GM23338 (cell line): ENCODE results near the gene PDGFRA. TPM values are rescaled to one million over a fixed set of nuclear protein-coding genes. Genes with fewer than 3 reads are reported as not detected.

Source experiments
- ATAC-seq: fragments of 200-7000 bp; cut with Tn5 transposase; 3 replicates; pipeline ENCODE4 v1.9.1; 2020
- DNase-seq: peaks from one replicate; pipeline ENCODE4 v3.0.0-alpha.2; 2015; ENCODE audit warnings: low spot score
- H2AFZ ChIP-seq: fragments of 200-600 bp; sonication (generic); 2 replicates; pipeline ENCODE4 v1.8.0; 2016; ENCODE audit warnings: antibody characterized with exemption, mild to moderate bottlenecking, moderate library complexity
- H3F3A ChIP-seq: fragments of 200-600 bp; sonication (generic); replicated peaks from 2 replicates; pipeline ENCODE4 v1.8.0; 2017; ENCODE audit warnings: antibody characterized with exemption, mixed run types, low read depth
- H3K27ac ChIP-seq: fragments of 200-600 bp; sonication (generic); 2 replicates; pipeline ENCODE4 v1.6.1; 2016; ENCODE audit warnings: low read depth
- H3K27me3 ChIP-seq: fragments of 200-600 bp; sonication (generic); 2 replicates; pipeline ENCODE4 v1.8.0; 2016; ENCODE audit warnings: mild to moderate bottlenecking, mixed run types, moderate library complexity; ENCODE audit not compliant: insufficient read depth
- H3K36me3 ChIP-seq: fragments of 200-600 bp; sonication (generic); 2 replicates; pipeline ENCODE4 v1.8.0; 2016; ENCODE audit warnings: mild to moderate bottlenecking; ENCODE audit not compliant: insufficient read depth
- H3K4me1 ChIP-seq: fragments of 200-600 bp; sonication (generic); 2 replicates; pipeline ENCODE4 v1.8.0; 2016; ENCODE audit warnings: mild to moderate bottlenecking, moderate library complexity; ENCODE audit not compliant: insufficient read depth
- H3K4me2 ChIP-seq: fragments of 200-600 bp; sonication (generic); 2 replicates; pipeline ENCODE4 v1.7.1; 2017; ENCODE audit warnings: mixed run types
- H3K4me3 ChIP-seq: fragments of 200-600 bp; sonication (generic); 2 replicates; pipeline ENCODE4 v1.6.1; 2016; ENCODE audit warnings: mixed run types
- H3K79me2 ChIP-seq: fragments of 200-600 bp; sonication (generic); replicated peaks from 2 replicates; pipeline ENCODE4 v1.8.0; 2017; ENCODE audit warnings: mild to moderate bottlenecking; ENCODE audit not compliant: insufficient read depth
- H3K9me2 ChIP-seq: fragments of 200-600 bp; sonication (generic); 2 replicates; pipeline ENCODE4 v1.8.0; 2017; ENCODE audit not compliant: insufficient read depth
- H4K20me1 ChIP-seq: fragments of 200-600 bp; sonication (generic); replicated peaks from 2 replicates; pipeline ENCODE4 v1.8.0; 2017; ENCODE audit warnings: mild to moderate bottlenecking; ENCODE audit not compliant: insufficient read depth
- H3K27ac Mint-ChIP-seq: 2 replicates; pipeline ENCODE4 v1.8.0; 2020; ENCODE audit warnings: inconsistent platforms, mild to moderate bottlenecking, moderate library complexity, mixed read lengths
- H3K27me3 Mint-ChIP-seq: 3 replicates; pipeline ENCODE4 v1.8.0; 2022; ENCODE audit warnings: low read depth, mild to moderate bottlenecking, moderate library complexity, mixed read lengths, inconsistent platforms; ENCODE audit not compliant: insufficient read depth, poor library complexity
- H3K36me3 Mint-ChIP-seq: 3 replicates; pipeline ENCODE4 v1.8.0; 2021; ENCODE audit warnings: low read depth, mild to moderate bottlenecking, inconsistent platforms, moderate library complexity, mixed read lengths
- H3K4me1 Mint-ChIP-seq: 3 replicates; pipeline ENCODE4 v1.8.0; 2020; ENCODE audit warnings: mild to moderate bottlenecking, inconsistent platforms, mixed read lengths
- H3K4me3 Mint-ChIP-seq: 3 replicates; pipeline ENCODE4 v1.8.0; 2021; ENCODE audit warnings: moderate library complexity, mild to moderate bottlenecking, inconsistent platforms, mixed read lengths
- H3K9me3 Mint-ChIP-seq: 3 replicates; pipeline ENCODE4 v1.8.0; 2020; ENCODE audit warnings: moderate library complexity, mild to moderate bottlenecking, inconsistent platforms, mixed read lengths
- CREB1 ChIP-seq: fragments of 250-450 bp; sonication (Bioruptor Pico); IDR thresholded peaks from 2 replicates; pipeline ENCODE4 v1.5.0; 2020; ENCODE audit warnings: low read depth, mild to moderate bottlenecking, moderate library complexity
- CTCF ChIP-seq, 2 experiments: fragments of 200-600 bp in 1 of 2; sonication (generic) in 1 of 2; conservative IDR thresholded peaks; 2 replicates each; pipeline versions ENCODE4 v1.5.1 to v1.6.1; 2016 to 2017; ENCODE audit warnings: antibody characterized with exemption in 2 of 2, low read depth in 2 of 2, mild to moderate bottlenecking in 2 of 2, moderate library complexity in 1 of 2
- ETS1 ChIP-seq: IDR thresholded peaks from 2 replicates; pipeline ENCODE4 v1.6.1; 2016; ENCODE audit warnings: antibody characterized with exemption
- EZH2 ChIP-seq: fragments of 200-600 bp; sonication (generic); IDR thresholded peaks from one replicate; pipeline ENCODE4 v1.8.0; 2017; ENCODE audit warnings: antibody characterized with exemption, mild to moderate bottlenecking, low read depth; ENCODE audit not compliant: unreplicated experiment
- EZH2phosphoT487 ChIP-seq: fragments of 200-600 bp; sonication (generic); IDR thresholded peaks from one replicate; pipeline ENCODE4 v1.8.1; 2018; ENCODE audit warnings: antibody characterized with exemption; ENCODE audit not compliant: unreplicated experiment
- JUNB ChIP-seq: IDR thresholded peaks from one replicate; pipeline ENCODE4 v1.6.1; 2016; ENCODE audit warnings: antibody characterized with exemption; ENCODE audit not compliant: unreplicated experiment
- NANOG ChIP-seq: IDR thresholded peaks from 2 replicates; pipeline ENCODE4 v1.6.1; 2016; ENCODE audit warnings: antibody characterized with exemption, borderline replicate concordance
- POLR2AphosphoS5 ChIP-seq: IDR thresholded peaks from 2 replicates; pipeline ENCODE4 v1.6.1; 2016; ENCODE audit warnings: antibody characterized with exemption, low read depth
- REST ChIP-seq: IDR thresholded peaks from one replicate; pipeline ENCODE4 v1.6.1; 2018; ENCODE audit warnings: antibody characterized with exemption; ENCODE audit not compliant: unreplicated experiment
- STAT1 ChIP-seq: IDR thresholded peaks from one replicate; pipeline ENCODE4 v1.6.1; 2016; ENCODE audit warnings: antibody characterized with exemption; ENCODE audit not compliant: unreplicated experiment
- ZNF114 ChIP-seq: fragments of 250-450 bp; sonication (Bioruptor Pico); IDR thresholded peaks from 2 replicates; pipeline ENCODE4 v1.5.0; 2020; ENCODE audit warnings: mild to moderate bottlenecking, moderate library complexity
- ZNF331 ChIP-seq: fragments of 250-450 bp; sonication (Bioruptor Pico); IDR thresholded peaks from 2 replicates; pipeline ENCODE4 v1.5.0; 2020; ENCODE audit warnings: low read depth, mild to moderate bottlenecking, moderate library complexity
- ZNF462 ChIP-seq: fragments of 250-450 bp; sonication (Bioruptor Pico); IDR thresholded peaks from 2 replicates; pipeline ENCODE4 v1.5.0; 2020; ENCODE audit warnings: mild to moderate bottlenecking, moderate library complexity
- polyA plus RNA-seq: library from polyadenylated mRNA; unstranded; fragments of >200 nt; fragmentation: Nextera tagmentation; extraction: Ambion mirVana; gene quantifications from 2 replicates; pipeline ENCODE4 v1.2.1, GENCODE V29; 2016
- total RNA-seq: library from RNA; depleted of rRNA; stranded (reverse); fragments of >200 nt; shearing (Covaris generic); gene quantifications from 2 replicates; pipeline ENCODE4 v1.2.3, GENCODE V29; 2014

The PDGFRA gene
- total and polyA plus RNA-seq, 2 experiments from 2014 or later: 8.0 to 10.8 TPM

GRCh38 chr4:54308110-54308509 lies 79.0 kb downstream of the PDGFRA start:
- H3K36me3 Mint-ChIP-seq: peaks cover 21% of the 10 kb centered on the region; the same call in 2 of the 3 replicates
- no peak overlapping the region for H3K4me2 ChIP-seq
- no peak for DNase-seq
- H3K4me1 ChIP-seq: no peaks in the 10 kb centered on the region
- no peak for TF ChIP-seq CTCF (conservative IDR thresholded peaks at IDR 0.05; ENCODE audit: low read depth in 2 of 2)
- TF ChIP-seq EZH2: no peak
- TF ChIP-seq EZH2phosphoT487: no peak
- no peak for TF ChIP-seq ZNF462
- no peak for TF ChIP-seq ZNF114 (CRISPR knock-in tag)
- no peak for TF ChIP-seq REST
- no peak for TF ChIP-seq STAT1
- no peak for TF ChIP-seq NANOG
- no peak for TF ChIP-seq ETS1
- TF ChIP-seq JUNB: no peak
- TF ChIP-seq CREB1 (CRISPR knock-in tag): no peak
- TF ChIP-seq POLR2AphosphoS5: no peak
- TF ChIP-seq ZNF331 (CRISPR knock-in tag): no peak
- peaks cover 32% of the 10 kb centered on the region for H3K9me3 Mint-ChIP-seq
- H2AFZ ChIP-seq: no peak overlapping the region
- ATAC-seq: no peak
- H3K79me2 ChIP-seq: no peaks in the 10 kb centered on the region
- no peaks in the 10 kb centered on the region for H3K4me1 Mint-ChIP-seq
- no peak overlapping the region for H3K27ac Mint-ChIP-seq
- H3K27me3 Mint-ChIP-seq: no peaks in the 10 kb centered on the region
- no peaks in the 10 kb centered on the region for H3K9me2 ChIP-seq
- H3K27ac ChIP-seq: no peak overlapping the region
- H3K27me3 ChIP-seq: no peaks in the 10 kb centered on the region
- H3K4me3 Mint-ChIP-seq: no peak overlapping the region
- H4K20me1 ChIP-seq: no peaks in the 10 kb centered on the region
- no peaks in the 10 kb centered on the region for H3F3A ChIP-seq
- no peaks in the 10 kb centered on the region for H3K36me3 ChIP-seq
- no peak overlapping the region for H3K4me3 ChIP-seq
